ENCODE data around the gene EMC6. TPM values are rescaled to one million over a fixed set of nuclear protein-coding genes. Genes with fewer than 3 reads are reported as not detected.
"Not testable (repeated sequence)": the region's sequence is repeated elsewhere in the genome, so short reads cannot be mapped to it uniquely, and the experiment has no call there.

The EMC6 gene
- total RNA-seq, 1 donor from 2014 or later: 57.0 TPM

- TF ChIP-seq, protein P1, sequence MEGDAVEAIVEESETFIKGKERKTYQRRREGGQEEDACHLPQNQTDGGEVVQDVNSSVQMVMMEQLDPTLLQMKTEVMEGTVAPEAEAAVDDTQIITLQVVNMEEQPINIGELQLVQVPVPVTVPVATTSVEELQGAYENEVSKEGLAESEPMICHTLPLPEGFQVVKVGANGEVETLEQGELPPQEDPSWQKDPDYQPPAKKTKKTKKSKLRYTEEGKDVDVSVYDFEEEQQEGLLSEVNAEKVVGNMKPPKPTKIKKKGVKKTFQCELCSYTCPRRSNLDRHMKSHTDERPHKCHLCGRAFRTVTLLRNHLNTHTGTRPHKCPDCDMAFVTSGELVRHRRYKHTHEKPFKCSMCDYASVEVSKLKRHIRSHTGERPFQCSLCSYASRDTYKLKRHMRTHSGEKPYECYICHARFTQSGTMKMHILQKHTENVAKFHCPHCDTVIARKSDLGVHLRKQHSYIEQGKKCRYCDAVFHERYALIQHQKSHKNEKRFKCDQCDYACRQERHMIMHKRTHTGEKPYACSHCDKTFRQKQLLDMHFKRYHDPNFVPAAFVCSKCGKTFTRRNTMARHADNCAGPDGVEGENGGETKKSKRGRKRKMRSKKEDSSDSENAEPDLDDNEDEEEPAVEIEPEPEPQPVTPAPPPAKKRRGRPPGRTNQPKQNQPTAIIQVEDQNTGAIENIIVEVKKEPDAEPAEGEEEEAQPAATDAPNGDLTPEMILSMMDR (IDR thresholded peaks at IDR 0.05; ENCODE audit: borderline replicate concordance): no peak
- no peaks in the 10 kb centered on the region for H3K4me1 ChIP-seq
- DNase-seq: no peak
- no peak overlapping the region for H3K27ac ChIP-seq (replicated peaks)
- intact Hi-C loops (cut with micrococcal nuclease): no loop called here
- no peaks in the 10 kb centered on the region for H3K36me3 ChIP-seq
- no peaks in the 10 kb centered on the region for H3K9me3 ChIP-seq (replicated peaks)
- H3K27me3 ChIP-seq (ENCODE audit: low read depth): no peaks in the 10 kb centered on the region
- no peak overlapping the region for H3K4me3 ChIP-seq
Observed at GRCh38 chr17:3704931-3705717, 36.5 kb downstream of the EMC6 start.

- H3K27me3 ChIP-seq (ENCODE audit: low read depth); H3K4me1 ChIP-seq; H3K9me3 ChIP-seq (replicated peaks); intact Hi-C loops (cut with micrococcal nuclease); H3K36me3 ChIP-seq; DNase-seq; H3K4me3 ChIP-seq; H3K27ac ChIP-seq (replicated peaks): not testable (repeated sequence)
Observed at GRCh38 chr17:3705718-3705984, 37.0 kb downstream of the EMC6 start.

- TF ChIP-seq, protein P1 (IDR thresholded peaks at IDR 0.05; ENCODE audit: borderline replicate concordance): no peak
- DNase-seq: no peak
- intact Hi-C loops (cut with micrococcal nuclease): no loop called here
- Histone ChIP-seq H3K36me3 (peaks cover 11% of the 10 kb centered on the region), H3K27ac (replicated peaks) (no peak overlapping the region), H3K4me1 (no peaks in the 10 kb centered on the region), H3K4me3 (no peak overlapping the region), H3K9me3 (replicated peaks) (no peaks in the 10 kb centered on the region), H3K27me3 (ENCODE audit: low read depth) (no peaks in the 10 kb centered on the region)
Observed at GRCh38 chr17:3708366-3708765, 39.8 kb downstream of the EMC6 start.

GRCh38 chr17:3710951-3711383, 42.4 kb downstream of the EMC6 start:
- H3K27ac ChIP-seq (replicated peaks): no peak overlapping the region
- TF ChIP-seq, protein P1 (IDR thresholded peaks at IDR 0.05; ENCODE audit: borderline replicate concordance): no peak
- H3K9me3 ChIP-seq (replicated peaks): no peaks in the 10 kb centered on the region
- DNase-seq: no peak
- intact Hi-C loops (cut with micrococcal nuclease): no loop called here
- no peaks in the 10 kb centered on the region for H3K27me3 ChIP-seq (ENCODE audit: low read depth)
- H3K4me1 ChIP-seq: no peaks in the 10 kb centered on the region
- peaks cover 35% of the 10 kb centered on the region for H3K36me3 ChIP-seq
- no peak overlapping the region for H3K4me3 ChIP-seq

GRCh38 chr17:3712811-3713463, 44.3 kb downstream of the EMC6 start:
- H3K9me3 ChIP-seq (replicated peaks): no peaks in the 10 kb centered on the region
- TF ChIP-seq, protein P1 (IDR thresholded peaks at IDR 0.05; ENCODE audit: borderline replicate concordance): no peak
- H3K27ac ChIP-seq (replicated peaks): no peak overlapping the region
- intact Hi-C loops (cut with micrococcal nuclease): no loop called here
- H3K36me3 ChIP-seq: peaks cover 55% of the 10 kb centered on the region
- H3K4me1 ChIP-seq: no peaks in the 10 kb centered on the region
- H3K4me3 ChIP-seq: no peak overlapping the region
- H3K27me3 ChIP-seq (ENCODE audit: low read depth): no peaks in the 10 kb centered on the region
- no peak for DNase-seq

GRCh38 chr17:3715296-3715695, 46.7 kb downstream of the EMC6 start:
- intact Hi-C loops (cut with micrococcal nuclease): no loop called here
- no peak for DNase-seq
- no peaks in the 10 kb centered on the region for H3K9me3 ChIP-seq (replicated peaks)
- H3K4me3 ChIP-seq: no peak overlapping the region
- TF ChIP-seq, protein P1 (IDR thresholded peaks at IDR 0.05; ENCODE audit: borderline replicate concordance): no peak
- peaks cover 11% of the 10 kb centered on the region for H3K4me1 ChIP-seq
- no peaks in the 10 kb centered on the region for H3K27me3 ChIP-seq (ENCODE audit: low read depth)
- peaks cover 66% of the 10 kb centered on the region for H3K36me3 ChIP-seq
- no peak overlapping the region for H3K27ac ChIP-seq (replicated peaks)

Data from left ventricle myocardium inferior (tissue), 1 donor.